ENCODE results near the gene GTF3C1. TPM values are rescaled to one million over a fixed set of nuclear protein-coding genes. Genes with fewer than 3 reads are reported as not detected.

The GTF3C1 gene
- total and polyA plus RNA-seq, 4 donors = 15.3 to 28.0 (median 22.2) TPM

DNA sequence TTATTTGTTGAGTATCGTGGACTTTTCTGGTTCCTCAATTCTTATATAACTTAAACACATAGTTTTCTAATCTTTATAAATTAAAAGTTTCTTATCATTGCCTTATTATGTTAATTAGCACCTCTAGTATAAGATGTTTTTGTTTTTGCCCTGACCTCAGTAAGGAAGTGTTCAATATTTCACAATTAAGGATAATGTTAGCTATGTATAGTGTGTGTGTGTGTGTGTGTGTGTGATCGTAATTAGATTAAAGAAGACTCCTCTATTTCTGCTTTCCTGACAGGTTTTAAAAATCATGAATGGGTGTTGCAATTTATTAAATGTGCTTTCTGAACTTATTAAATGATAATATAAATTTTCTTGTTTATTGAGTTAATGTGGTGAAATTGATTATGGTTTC lies 135.8 kb downstream of the GTF3C1 start:
- no peak overlapping the region for H3K9ac ChIP-seq (ENCODE audit: low read depth in 1 of 2, low read length in 2 of 2)
- no peak for TF ChIP-seq EGR1 (IDR thresholded peaks at IDR 0.05; ENCODE audit: low read depth in 2 of 2)
- TF ChIP-seq RXRA (IDR thresholded peaks at IDR 0.05) = no peak
- no peak for TF ChIP-seq FOXA1 (IDR thresholded peaks at IDR 0.05)
- TF ChIP-seq GABPA (IDR thresholded peaks at IDR 0.05 in 1 of 2, conservative IDR thresholded peaks at IDR 0.05 in 1 of 2) = no peak
- TF ChIP-seq, protein P1, sequence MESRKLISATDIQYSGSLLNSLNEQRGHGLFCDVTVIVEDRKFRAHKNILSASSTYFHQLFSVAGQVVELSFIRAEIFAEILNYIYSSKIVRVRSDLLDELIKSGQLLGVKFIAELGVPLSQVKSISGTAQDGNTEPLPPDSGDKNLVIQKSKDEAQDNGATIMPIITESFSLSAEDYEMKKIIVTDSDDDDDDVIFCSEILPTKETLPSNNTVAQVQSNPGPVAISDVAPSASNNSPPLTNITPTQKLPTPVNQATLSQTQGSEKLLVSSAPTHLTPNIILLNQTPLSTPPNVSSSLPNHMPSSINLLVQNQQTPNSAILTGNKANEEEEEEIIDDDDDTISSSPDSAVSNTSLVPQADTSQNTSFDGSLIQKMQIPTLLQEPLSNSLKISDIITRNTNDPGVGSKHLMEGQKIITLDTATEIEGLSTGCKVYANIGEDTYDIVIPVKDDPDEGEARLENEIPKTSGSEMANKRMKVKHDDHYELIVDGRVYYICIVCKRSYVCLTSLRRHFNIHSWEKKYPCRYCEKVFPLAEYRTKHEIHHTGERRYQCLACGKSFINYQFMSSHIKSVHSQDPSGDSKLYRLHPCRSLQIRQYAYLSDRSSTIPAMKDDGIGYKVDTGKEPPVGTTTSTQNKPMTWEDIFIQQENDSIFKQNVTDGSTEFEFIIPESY (IDR thresholded peaks at IDR 0.05) = no peak
- TF ChIP-seq, protein P2, sequence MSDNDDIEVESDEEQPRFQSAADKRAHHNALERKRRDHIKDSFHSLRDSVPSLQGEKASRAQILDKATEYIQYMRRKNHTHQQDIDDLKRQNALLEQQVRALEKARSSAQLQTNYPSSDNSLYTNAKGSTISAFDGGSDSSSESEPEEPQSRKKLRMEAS (IDR thresholded peaks at IDR 0.05) = no peak
- no peak for TF ChIP-seq YY1 (IDR thresholded peaks at IDR 0.05)
- no peak for TF ChIP-seq SP1 (IDR thresholded peaks at IDR 0.05)
- TF ChIP-seq, protein P3, sequence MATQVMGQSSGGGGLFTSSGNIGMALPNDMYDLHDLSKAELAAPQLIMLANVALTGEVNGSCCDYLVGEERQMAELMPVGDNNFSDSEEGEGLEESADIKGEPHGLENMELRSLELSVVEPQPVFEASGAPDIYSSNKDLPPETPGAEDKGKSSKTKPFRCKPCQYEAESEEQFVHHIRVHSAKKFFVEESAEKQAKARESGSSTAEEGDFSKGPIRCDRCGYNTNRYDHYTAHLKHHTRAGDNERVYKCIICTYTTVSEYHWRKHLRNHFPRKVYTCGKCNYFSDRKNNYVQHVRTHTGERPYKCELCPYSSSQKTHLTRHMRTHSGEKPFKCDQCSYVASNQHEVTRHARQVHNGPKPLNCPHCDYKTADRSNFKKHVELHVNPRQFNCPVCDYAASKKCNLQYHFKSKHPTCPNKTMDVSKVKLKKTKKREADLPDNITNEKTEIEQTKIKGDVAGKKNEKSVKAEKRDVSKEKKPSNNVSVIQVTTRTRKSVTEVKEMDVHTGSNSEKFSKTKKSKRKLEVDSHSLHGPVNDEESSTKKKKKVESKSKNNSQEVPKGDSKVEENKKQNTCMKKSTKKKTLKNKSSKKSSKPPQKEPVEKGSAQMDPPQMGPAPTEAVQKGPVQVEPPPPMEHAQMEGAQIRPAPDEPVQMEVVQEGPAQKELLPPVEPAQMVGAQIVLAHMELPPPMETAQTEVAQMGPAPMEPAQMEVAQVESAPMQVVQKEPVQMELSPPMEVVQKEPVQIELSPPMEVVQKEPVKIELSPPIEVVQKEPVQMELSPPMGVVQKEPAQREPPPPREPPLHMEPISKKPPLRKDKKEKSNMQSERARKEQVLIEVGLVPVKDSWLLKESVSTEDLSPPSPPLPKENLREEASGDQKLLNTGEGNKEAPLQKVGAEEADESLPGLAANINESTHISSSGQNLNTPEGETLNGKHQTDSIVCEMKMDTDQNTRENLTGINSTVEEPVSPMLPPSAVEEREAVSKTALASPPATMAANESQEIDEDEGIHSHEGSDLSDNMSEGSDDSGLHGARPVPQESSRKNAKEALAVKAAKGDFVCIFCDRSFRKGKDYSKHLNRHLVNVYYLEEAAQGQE (IDR thresholded peaks at IDR 0.05) = no peak
- TF ChIP-seq HNF4G (IDR thresholded peaks at IDR 0.05) = no peak
- H3K4me3 ChIP-seq (ENCODE audit: low read depth in 1 of 3, low read length in 3 of 3) = no peak overlapping the region
- no peaks in the 10 kb centered on the region for H3K4me1 ChIP-seq (ENCODE audit: control insufficient read depth in 4 of 4, insufficient read depth in 4 of 4, low read length in 3 of 4)
- no peak overlapping the region for H3K27ac ChIP-seq (ENCODE audit: low read depth in 1 of 2, low read length in 2 of 2)
- H3K9me3 ChIP-seq (ENCODE audit: control insufficient read depth in 4 of 4, low read length in 3 of 4) = peaks cover 0 to 8% (median 0%) of the 10 kb centered on the region in 4 donors
- WGBS = 75% methylated on average over 2 of the region's 2 CpGs
- H3K27me3 ChIP-seq (ENCODE audit: control insufficient read depth in 4 of 4, insufficient read depth in 4 of 4, low read length in 3 of 4) = no peaks in the 10 kb centered on the region
- no peaks in the 10 kb centered on the region for H3K36me3 ChIP-seq (ENCODE audit: control insufficient read depth in 4 of 4, insufficient read depth in 3 of 4, low read depth in 1 of 4, low read length in 3 of 4)
- no peak for DNase-seq (ENCODE audit: low spot score)

DNA sequence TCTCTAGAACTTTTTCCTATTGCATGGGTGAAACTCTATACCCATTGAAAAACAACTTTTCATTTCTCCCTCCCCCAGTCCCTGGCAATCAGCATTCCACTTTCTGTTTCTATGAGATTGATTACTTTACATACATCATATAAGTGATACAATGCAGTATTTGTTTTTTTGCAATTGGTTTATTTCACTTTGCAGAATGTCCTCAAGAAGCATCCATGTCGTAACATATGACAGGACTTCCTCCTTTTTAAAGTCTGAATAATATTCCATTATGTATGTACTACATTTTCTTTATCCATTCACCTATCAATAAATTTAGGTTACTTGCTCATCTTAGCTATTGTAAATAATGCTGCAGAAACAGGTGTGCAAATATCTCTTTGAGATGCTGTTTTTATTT lies 139.0 kb downstream of the GTF3C1 start:
- Histone ChIP-seq H3K9ac (ENCODE audit: low read depth in 1 of 2, low read length in 2 of 2) (no peak overlapping the region), H3K4me3 (ENCODE audit: low read depth in 1 of 3, low read length in 3 of 3) (no peak overlapping the region), H3K4me1 (ENCODE audit: control insufficient read depth in 4 of 4, insufficient read depth in 4 of 4, low read length in 3 of 4) (no peaks in the 10 kb centered on the region), H3K27me3 (ENCODE audit: control insufficient read depth in 4 of 4, insufficient read depth in 4 of 4, low read length in 3 of 4) (no peaks in the 10 kb centered on the region), H3K36me3 (ENCODE audit: control insufficient read depth in 4 of 4, insufficient read depth in 3 of 4, low read depth in 1 of 4, low read length in 3 of 4) (no peaks in the 10 kb centered on the region), H3K9me3 (ENCODE audit: control insufficient read depth in 4 of 4, low read length in 3 of 4) (peaks cover 0 to 8% (median 0%) of the 10 kb centered on the region in 4 donors), H3K27ac (ENCODE audit: low read depth in 1 of 2, low read length in 2 of 2) (no peak overlapping the region)
- DNase-seq (ENCODE audit: low spot score) = no peak
- 75% methylated on average over 1 of the region's 1 CpG for WGBS
- no peak for TF ChIP-seq SP1 (IDR thresholded peaks at IDR 0.05)
- TF ChIP-seq HNF4G (IDR thresholded peaks at IDR 0.05) = no peak
- no peak for TF ChIP-seq GABPA (IDR thresholded peaks at IDR 0.05 in 1 of 2, conservative IDR thresholded peaks at IDR 0.05 in 1 of 2)
- TF ChIP-seq, protein P3 (IDR thresholded peaks at IDR 0.05) = no peak
- TF ChIP-seq, protein P2 (IDR thresholded peaks at IDR 0.05) = no peak
- no peak for TF ChIP-seq RAD21 (IDR thresholded peaks at IDR 0.05)
- no peak for TF ChIP-seq NR2F2 (IDR thresholded peaks at IDR 0.05)
- TF ChIP-seq, protein P4, sequence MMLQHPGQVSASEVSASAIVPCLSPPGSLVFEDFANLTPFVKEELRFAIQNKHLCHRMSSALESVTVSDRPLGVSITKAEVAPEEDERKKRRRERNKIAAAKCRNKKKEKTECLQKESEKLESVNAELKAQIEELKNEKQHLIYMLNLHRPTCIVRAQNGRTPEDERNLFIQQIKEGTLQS (IDR thresholded peaks at IDR 0.05) = no peak
- no peak for TF ChIP-seq EGR1 (IDR thresholded peaks at IDR 0.05; ENCODE audit: low read depth in 2 of 2)
- no peak for TF ChIP-seq FOXA1 (IDR thresholded peaks at IDR 0.05)
- TF ChIP-seq HNF4A (conservative IDR thresholded peaks at IDR 0.05) = no peak
- TF ChIP-seq, protein P1 (IDR thresholded peaks at IDR 0.05) = no peak
- no peak for TF ChIP-seq YY1 (IDR thresholded peaks at IDR 0.05)
- TF ChIP-seq, protein P5, sequence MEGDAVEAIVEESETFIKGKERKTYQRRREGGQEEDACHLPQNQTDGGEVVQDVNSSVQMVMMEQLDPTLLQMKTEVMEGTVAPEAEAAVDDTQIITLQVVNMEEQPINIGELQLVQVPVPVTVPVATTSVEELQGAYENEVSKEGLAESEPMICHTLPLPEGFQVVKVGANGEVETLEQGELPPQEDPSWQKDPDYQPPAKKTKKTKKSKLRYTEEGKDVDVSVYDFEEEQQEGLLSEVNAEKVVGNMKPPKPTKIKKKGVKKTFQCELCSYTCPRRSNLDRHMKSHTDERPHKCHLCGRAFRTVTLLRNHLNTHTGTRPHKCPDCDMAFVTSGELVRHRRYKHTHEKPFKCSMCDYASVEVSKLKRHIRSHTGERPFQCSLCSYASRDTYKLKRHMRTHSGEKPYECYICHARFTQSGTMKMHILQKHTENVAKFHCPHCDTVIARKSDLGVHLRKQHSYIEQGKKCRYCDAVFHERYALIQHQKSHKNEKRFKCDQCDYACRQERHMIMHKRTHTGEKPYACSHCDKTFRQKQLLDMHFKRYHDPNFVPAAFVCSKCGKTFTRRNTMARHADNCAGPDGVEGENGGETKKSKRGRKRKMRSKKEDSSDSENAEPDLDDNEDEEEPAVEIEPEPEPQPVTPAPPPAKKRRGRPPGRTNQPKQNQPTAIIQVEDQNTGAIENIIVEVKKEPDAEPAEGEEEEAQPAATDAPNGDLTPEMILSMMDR (IDR thresholded peaks at IDR 0.05; ENCODE audit: low read depth, low read length, missing input control) = no peak
- no peak for TF ChIP-seq JUND (IDR thresholded peaks at IDR 0.05)
- TF ChIP-seq RXRA (IDR thresholded peaks at IDR 0.05) = no peak

Measured in liver (tissue), 9 donors.